ENCODE measurements around the gene EBPL. TPM values are rescaled to one million over a fixed set of nuclear protein-coding genes. Genes with fewer than 3 reads are reported as not detected.
A peak's percentile ranks its signal among the peaks of the same experiment; 100 is the strongest.

EBPL gene
- total RNA-seq, 1 donor from 2014 or later = 95.5 TPM

GRCh38 chr13:49676581-49677298 is 14.5 kb downstream of the EBPL start:
- no peak for DNase-seq (ENCODE audit: low read depth in 2 of 2)

GRCh38 chr13:49670828-49671227 is 20.5 kb downstream of the EBPL start:
- no peak for DNase-seq (ENCODE audit: low read depth in 2 of 2)

GRCh38 chr13:49669735-49670309 is 21.5 kb downstream of the EBPL start:
- peak; percentile 58 to 80 for DNase-seq (ENCODE audit: low read depth in 2 of 2)

- DNase-seq (ENCODE audit: low read depth in 2 of 2) = no peak
Measured at GRCh38 chr13:49667773-49668172, 23.5 kb downstream of the EBPL start.

GRCh38 chr13:49664606-49665005 is 26.7 kb downstream of the EBPL start:
- no peak for DNase-seq (ENCODE audit: low read depth in 2 of 2)

- no peak for DNase-seq (ENCODE audit: low read depth in 2 of 2)
Measured at GRCh38 chr13:49657241-49657641, 34.0 kb downstream of the EBPL start.

- DNase-seq (ENCODE audit: low read depth in 2 of 2) = no peak
Measured at GRCh38 chr13:49655906-49656305, 35.4 kb downstream of the EBPL start.

GRCh38 chr13:49654011-49654410 is 37.3 kb downstream of the EBPL start:
- DNase-seq (ENCODE audit: low read depth in 2 of 2) = no peak

GRCh38 chr13:49653478-49653877 is 37.8 kb downstream of the EBPL start:
- no peak for DNase-seq (ENCODE audit: low read depth in 2 of 2)

GRCh38 chr13:49652355-49653305 is 38.7 kb downstream of the EBPL start:
- DNase-seq (ENCODE audit: low read depth in 2 of 2) = peak; percentile 34 to 62

GRCh38 chr13:49651570-49652354 is 39.5 kb downstream of the EBPL start:
- DNase-seq (ENCODE audit: low read depth in 2 of 2) = no peak

GRCh38 chr13:49649963-49650312 is 41.3 kb downstream of the EBPL start:
- no peak for DNase-seq (ENCODE audit: low read depth in 2 of 2)

- DNase-seq (ENCODE audit: low read depth in 2 of 2) = peak in 1 of 2 donors; percentile 56
Measured at GRCh38 chr13:49649244-49649962, 41.9 kb downstream of the EBPL start.

GRCh38 chr13:49646688-49647087 is 44.6 kb downstream of the EBPL start:
- DNase-seq (ENCODE audit: low read depth in 2 of 2) = no peak

GRCh38 chr13:49645451-49645850 is 45.8 kb downstream of the EBPL start:
- DNase-seq (ENCODE audit: low read depth in 2 of 2) = peak; percentile 74 to 89

- no peak for DNase-seq (ENCODE audit: low read depth in 2 of 2)
Measured at GRCh38 chr13:49643035-49643646, 48.1 kb downstream of the EBPL start.

- no peak for DNase-seq (ENCODE audit: low read depth in 2 of 2)
Measured at GRCh38 chr13:49641801-49642291, 49.4 kb downstream of the EBPL start.

GRCh38 chr13:49638744-49639072 is 52.6 kb downstream of the EBPL start:
- DNase-seq (ENCODE audit: low read depth in 2 of 2) = no peak

- DNase-seq (ENCODE audit: low read depth in 2 of 2) = no peak
Measured at GRCh38 chr13:49638030-49638743, 53.1 kb downstream of the EBPL start.

GRCh38 chr13:49636705-49637104 is 54.6 kb downstream of the EBPL start:
- DNase-seq (ENCODE audit: low read depth in 2 of 2) = no peak
